ENCODE data around the gene SURF1. TPM values are rescaled to one million over a fixed set of nuclear protein-coding genes. Genes with fewer than 3 reads are reported as not detected.
"Not testable (repeated sequence)": the region's sequence is repeated elsewhere in the genome, so short reads cannot be mapped to it uniquely, and the experiment has no call there.

Gene SURF1
- total and polyA plus RNA-seq, 3 donors from 2014 or later: 51.4 to 71.0 (median 58.9) TPM

- Histone ChIP-seq H3K36me3 (ENCODE audit: low read depth, missing control alignments) (no peaks in the 10 kb centered on the region), H3K9me3 (no peaks in the 10 kb centered on the region), H3K27ac (no peak overlapping the region), H3K27me3 (no peaks in the 10 kb centered on the region), H3K4me1 (no peaks in the 10 kb centered on the region), H3K4me3 (no peak overlapping the region)
- intact Hi-C loops (cut with DNase I; ENCODE audit: low total_unique reads): loop anchor here (10.0 kb wide), 1 partner anchor 137 kb away; no protein-coding TSS in a partner anchor
- 86 to 88% methylated on average over 13 of the region's 13 CpGs for WGBS, 2 donors
- TF ChIP-seq POLR2A (IDR thresholded peaks at IDR 0.05) (no peak), CTCF (IDR thresholded peaks at IDR 0.05) (no peak)
- no peak for DNase-seq
Observed at GRCh38 chr9:133321411-133321935, 34.8 kb downstream of the SURF1 start.

GRCh38 chr9:133320421-133320881 lies 35.8 kb downstream of the SURF1 start:
- Histone ChIP-seq H3K9me3 (no peaks in the 10 kb centered on the region), H3K4me3 (no peak overlapping the region), H3K4me1 (no peaks in the 10 kb centered on the region), H3K27ac (no peak overlapping the region), H3K27me3 (no peaks in the 10 kb centered on the region), H3K36me3 (ENCODE audit: low read depth, missing control alignments) (no peaks in the 10 kb centered on the region)
- intact Hi-C loops (cut with DNase I; ENCODE audit: low total_unique reads): loop anchor here (10.0 kb wide), 1 partner anchor 136 kb away; no protein-coding TSS in a partner anchor
- WGBS, 2 donors: 82 to 87% methylated on average over 12 to 13 of the region's 13 CpGs
- no peak for DNase-seq
- TF ChIP-seq CTCF (IDR thresholded peaks at IDR 0.05): no peak
- TF ChIP-seq POLR2A (IDR thresholded peaks at IDR 0.05): no peak

- DNase-seq; intact Hi-C loops (cut with DNase I; ENCODE audit: low total_unique reads): not testable (repeated sequence)
- 85% methylated on average over 11 of the region's 13 CpGs; no CpG with 5 or more reads in 1 of the 2 donors for WGBS, 2 donors
Observed at GRCh38 chr9:133317551-133317950, 38.7 kb downstream of the SURF1 start.

GRCh38 chr9:133315997-133316396 lies 40.3 kb downstream of the SURF1 start:
- Histone ChIP-seq H3K36me3 (ENCODE audit: low read depth, missing control alignments) (no peaks in the 10 kb centered on the region), H3K4me3 (no peak overlapping the region), H3K9me3 (no peaks in the 10 kb centered on the region), H3K4me1 (no peaks in the 10 kb centered on the region), H3K27ac (no peak overlapping the region), H3K27me3 (no peaks in the 10 kb centered on the region)
- DNase-seq: no peak
- TF ChIP-seq POLR2A (IDR thresholded peaks at IDR 0.05): no peak
- no peak for TF ChIP-seq CTCF (IDR thresholded peaks at IDR 0.05)
- WGBS, 2 donors: 70 to 78% methylated on average over 2 of the region's 2 CpGs
- intact Hi-C loops (cut with DNase I; ENCODE audit: low total_unique reads): no loop called here

More at GRCh38 chr9:133317551-133317950, 38.7 kb downstream of the SURF1 start:
- not testable (repeated sequence) for H3K27ac ChIP-seq; H3K4me3 ChIP-seq; H3K36me3 ChIP-seq (ENCODE audit: low read depth, missing control alignments); H3K4me1 ChIP-seq; H3K27me3 ChIP-seq; H3K9me3 ChIP-seq

GRCh38 chr9:133309608-133310007 lies 46.7 kb downstream of the SURF1 start:
- intact Hi-C loops (cut with DNase I; ENCODE audit: low total_unique reads): no loop called here
- H3K36me3 ChIP-seq (ENCODE audit: low read depth, missing control alignments): no peaks in the 10 kb centered on the region
- no peaks in the 10 kb centered on the region for H3K4me1 ChIP-seq
- no peak for TF ChIP-seq POLR2A (IDR thresholded peaks at IDR 0.05)
- no peak for TF ChIP-seq CTCF (IDR thresholded peaks at IDR 0.05)
- H3K4me3 ChIP-seq: no peak overlapping the region
- H3K9me3 ChIP-seq: no peaks in the 10 kb centered on the region
- no peak overlapping the region for H3K27ac ChIP-seq
- no peak for DNase-seq
- WGBS, 2 donors: 82 to 88% methylated on average over 6 of the region's 6 CpGs
- H3K27me3 ChIP-seq: no peaks in the 10 kb centered on the region
